NCI-H146 treated with DMSO at 0.1 percent for 48 hours (cell line): Measurements from ENCODE around the gene NT5DC4.

Experiments
- DNase-seq: peaks from one replicate; lab custom pipeline; 2025; ENCODE audit not compliant: unreplicated experiment; lab: John Stamatoyannopoulos, UW

The NT5DC4 gene

GRCh38 chr2:112784199-112785189 is 63.7 kb downstream of the NT5DC4 start, which contains the start of gene IL1A:
IL1A (minus strand) TSS chr2:112784493; CDS start chr2:112783770, 723 bp downstream.
- no peak for DNase-seq

- DNase-seq = no peak
These were observed 66.5 kb downstream of the NT5DC4 start for GRCh38 chr2:112787294-112787693.

GRCh38 chr2:112787729-112788393 is 67.0 kb downstream of the NT5DC4 start:
- DNase-seq = no peak

GRCh38 chr2:112788653-112789052 is 67.8 kb downstream of the NT5DC4 start:
- no peak for DNase-seq
